Naive B cell (primary cell): ENCODE data around the gene GLG1. TPM values are rescaled to one million over a fixed set of nuclear protein-coding genes. Genes with fewer than 3 reads are reported as not detected.
A peak's percentile ranks its signal among the peaks of the same experiment; 100 is the strongest.
"Not testable (repeated sequence)": the region's sequence is repeated elsewhere in the genome, so short reads cannot be mapped to it uniquely, and the experiment has no call there.

Experiments used
- ATAC-seq, 2 donors: fragments of 150-1000 bp; cut with Tn5 transposase; 2 replicates each; pipeline ENCODE4 v1.10.0; 2021; ENCODE audit warnings: low read depth in 2 of 2, mild to moderate bottlenecking in 2 of 2, moderate library complexity in 2 of 2
- DNase-seq: peaks from one replicate; pipeline ENCODE4 v3.0.0; 2022
- H3K27ac Mint-ChIP-seq, 6 donors: one replicate each; pipeline ENCODE4 v1.8.0; 2020 to 2022; ENCODE audit warnings: mild to moderate bottlenecking in 6 of 6, mixed read lengths in 6 of 6, moderate library complexity in 5 of 6, inconsistent platforms in 2 of 6
- H3K27me3 Mint-ChIP-seq, 3 donors: one replicate each; pipeline ENCODE4 v1.8.0; 2021 to 2022; ENCODE audit warnings: mixed read lengths in 3 of 3, mild to moderate bottlenecking in 1 of 3
- H3K36me3 Mint-ChIP-seq, 2 donors: one replicate each; pipeline ENCODE4 v1.8.0; 2020 to 2022; ENCODE audit warnings: mixed read lengths in 2 of 2, inconsistent platforms in 1 of 2, mild to moderate bottlenecking in 1 of 2
- H3K4me1 Mint-ChIP-seq, 3 donors: one replicate each; pipeline ENCODE4 v1.8.0; 2020 to 2022; ENCODE audit warnings: mixed read lengths in 3 of 3, inconsistent platforms in 1 of 3, mild to moderate bottlenecking in 1 of 3, moderate library complexity in 1 of 3
- H3K4me3 Mint-ChIP-seq, 8 donors: one replicate each; pipeline ENCODE4 v1.8.0; 2020 to 2022; ENCODE audit warnings: mild to moderate bottlenecking in 8 of 8, mixed read lengths in 8 of 8, moderate library complexity in 8 of 8, inconsistent platforms in 2 of 8
- H3K9me3 Mint-ChIP-seq, 7 donors: one replicate each; pipeline ENCODE4 v1.8.0; 2020 to 2022; ENCODE audit warnings: mixed read lengths in 7 of 7, mild to moderate bottlenecking in 5 of 7, inconsistent platforms in 2 of 7, moderate library complexity in 1 of 7
- polyA plus RNA-seq, 6 donors: library from polyadenylated mRNA; unstranded; fragments of 300-500 nt; fragmentation: Illumina TruSeq; gene quantifications; one replicate each; pipeline ENCODE4 v1.2.3, GENCODE V29; 2021; ENCODE audit warnings: low read depth in 6 of 6

GLG1 gene
- polyA plus RNA-seq, 6 donors from 2014 or later = 71.4 to 112 (median 94.1) TPM

- ATAC-seq (no peak), DNase-seq (no peak)
- H3K9me3 Mint-ChIP-seq = peaks cover 0 to 2% (median 0%) of the 10 kb centered on the region in 7 donors
- H3K36me3 Mint-ChIP-seq = peaks cover 8 to 15% of the 10 kb centered on the region in 2 donors
- H3K4me1 Mint-ChIP-seq = peaks cover 7 to 12% (median 10%) of the 10 kb centered on the region in 3 donors
- H3K4me3 Mint-ChIP-seq = no peak overlapping the region
- H3K27ac Mint-ChIP-seq = peak overlapping the region in 1 of 6 donors; percentile 63
- H3K27me3 Mint-ChIP-seq = no peaks in the 10 kb centered on the region
Observed at GRCh38 chr16:74524926-74525325, 82.0 kb downstream of the GLG1 start.

- Mint-ChIP-seq H3K4me3 (no peak overlapping the region), H3K27ac (peak overlapping the region in 1 of 6 donors; percentile 61), H3K27me3 (no peaks in the 10 kb centered on the region), H3K9me3 (peaks cover 0 to 3% (median 0%) of the 10 kb centered on the region in 7 donors), H3K4me1 (peaks cover 7 to 15% (median 14%) of the 10 kb centered on the region in 3 donors), H3K36me3 (peaks cover 8 to 12% of the 10 kb centered on the region in 2 donors)
- DNase-seq (no peak), ATAC-seq (no peak)
Observed at GRCh38 chr16:74524117-74524516, 82.8 kb downstream of the GLG1 start.

- not testable (repeated sequence) for ATAC-seq, H3K4me3 Mint-ChIP-seq, H3K27me3 Mint-ChIP-seq, DNase-seq, H3K9me3 Mint-ChIP-seq, H3K27ac Mint-ChIP-seq
- Mint-ChIP-seq H3K4me1 (peaks cover 7 to 15% (median 14%) of the 10 kb centered on the region in 3 donors), H3K36me3 (peaks cover 8 to 12% of the 10 kb centered on the region in 2 donors)
Observed at GRCh38 chr16:74523706-74524105, 83.2 kb downstream of the GLG1 start.

- Mint-ChIP-seq H3K27ac (peak overlapping the region in 2 of 6 donors; percentile 66 to 70), H3K4me3 (no peak overlapping the region), H3K27me3 (no peaks in the 10 kb centered on the region), H3K36me3 (peaks cover 8 to 12% of the 10 kb centered on the region in 2 donors), H3K4me1 (peaks cover 7 to 26% (median 20%) of the 10 kb centered on the region in 3 donors), H3K9me3 (peaks cover 0 to 2% (median 0%) of the 10 kb centered on the region in 7 donors)
- ATAC-seq = no peak
- DNase-seq = no peak
Observed at GRCh38 chr16:74522160-74522559, 84.8 kb downstream of the GLG1 start.

- ATAC-seq (no peak), DNase-seq (no peak)
- H3K4me3 Mint-ChIP-seq = no peak overlapping the region
- peaks cover 0 to 2% (median 0%) of the 10 kb centered on the region in 7 donors for H3K9me3 Mint-ChIP-seq
- no peaks in the 10 kb centered on the region for H3K27me3 Mint-ChIP-seq
- peak overlapping the region in 2 of 6 donors; percentile 27 to 66 for H3K27ac Mint-ChIP-seq
- peaks cover 7 to 27% (median 23%) of the 10 kb centered on the region in 3 donors for H3K4me1 Mint-ChIP-seq
- peaks cover 8 to 12% of the 10 kb centered on the region in 2 donors for H3K36me3 Mint-ChIP-seq
Observed at GRCh38 chr16:74521691-74522090, 85.2 kb downstream of the GLG1 start.

GRCh38 chr16:74518934-74519333 is 88.0 kb downstream of the GLG1 start:
- ATAC-seq, DNase-seq, H3K27me3 Mint-ChIP-seq, H3K36me3 Mint-ChIP-seq, H3K9me3 Mint-ChIP-seq, H3K4me3 Mint-ChIP-seq, H3K27ac Mint-ChIP-seq: not testable (repeated sequence)
- peaks cover 19 to 53% (median 45%) of the 10 kb centered on the region in 3 donors for H3K4me1 Mint-ChIP-seq

GRCh38 chr16:74511961-74512360 is 95.0 kb downstream of the GLG1 start:
- Mint-ChIP-seq H3K9me3 (peaks cover 0 to 2% (median 0%) of the 10 kb centered on the region in 7 donors), H3K27me3 (no peaks in the 10 kb centered on the region), H3K4me3 (no peak overlapping the region), H3K36me3 (peaks cover 0 to 2% of the 10 kb centered on the region in 2 donors), H3K4me1 (peaks cover 33 to 58% (median 56%) of the 10 kb centered on the region in 3 donors), H3K27ac (peak overlapping the region in 1 of 6 donors; percentile 52)
- DNase-seq (no peak), ATAC-seq (no peak)

GRCh38 chr16:74505011-74505410 is 101.9 kb downstream of the GLG1 start:
- Mint-ChIP-seq H3K9me3 (no peaks in the 10 kb centered on the region), H3K4me3 (no peak overlapping the region), H3K4me1 (no peaks in the 10 kb centered on the region), H3K27ac (no peak overlapping the region), H3K36me3 (peaks cover 0 to 11% of the 10 kb centered on the region in 2 donors), H3K27me3 (no peaks in the 10 kb centered on the region)
- ATAC-seq = no peak
- DNase-seq = no peak

- Mint-ChIP-seq H3K4me1 (no peaks in the 10 kb centered on the region), H3K27me3 (no peaks in the 10 kb centered on the region), H3K9me3 (no peaks in the 10 kb centered on the region), H3K4me3 (no peak overlapping the region), H3K27ac (no peak overlapping the region), H3K36me3 (peaks cover 0 to 11% of the 10 kb centered on the region in 2 donors)
- ATAC-seq = no peak
- DNase-seq = no peak
Observed at GRCh38 chr16:74503412-74503811, 103.5 kb downstream of the GLG1 start.

- Mint-ChIP-seq H3K36me3 (peaks cover 0 to 7% of the 10 kb centered on the region in 2 donors), H3K27ac (peak overlapping the region in 2 of 6 donors; percentile 33 to 47), H3K4me3 (no peak overlapping the region), H3K9me3 (no peaks in the 10 kb centered on the region), H3K27me3 (no peaks in the 10 kb centered on the region), H3K4me1 (no peaks in the 10 kb centered on the region)
- ATAC-seq (no peak), DNase-seq (no peak)
Observed at GRCh38 chr16:74501484-74502478, 105.1 kb downstream of the GLG1 start.

GRCh38 chr16:74500907-74501306 is 106.0 kb downstream of the GLG1 start:
- DNase-seq = no peak
- Mint-ChIP-seq H3K4me3 (no peak overlapping the region), H3K27ac (peak overlapping the region in 1 of 6 donors; percentile 27), H3K4me1 (no peaks in the 10 kb centered on the region), H3K36me3 (peaks cover 0 to 10% of the 10 kb centered on the region in 2 donors), H3K27me3 (no peaks in the 10 kb centered on the region), H3K9me3 (no peaks in the 10 kb centered on the region)
- no peak for ATAC-seq

GRCh38 chr16:74499114-74499513 is 107.8 kb downstream of the GLG1 start:
- peak overlapping the region in 1 of 6 donors; percentile 63 for H3K27ac Mint-ChIP-seq
- H3K36me3 Mint-ChIP-seq = peaks cover 0 to 15% of the 10 kb centered on the region in 2 donors
- no peaks in the 10 kb centered on the region for H3K4me1 Mint-ChIP-seq
- no peaks in the 10 kb centered on the region for H3K27me3 Mint-ChIP-seq
- ATAC-seq = no peak
- H3K4me3 Mint-ChIP-seq = no peak overlapping the region
- no peaks in the 10 kb centered on the region for H3K9me3 Mint-ChIP-seq
- no peak for DNase-seq

GRCh38 chr16:74497761-74498160 is 109.2 kb downstream of the GLG1 start:
- Mint-ChIP-seq H3K36me3 (peaks cover 0 to 10% of the 10 kb centered on the region in 2 donors), H3K27me3 (no peaks in the 10 kb centered on the region), H3K27ac (peak overlapping the region in 2 of 6 donors; percentile 4 to 69)

GRCh38 chr16:74496054-74496453 is 110.9 kb downstream of the GLG1 start:
- no peak for DNase-seq
- ATAC-seq = no peak
- no peaks in the 10 kb centered on the region for H3K9me3 Mint-ChIP-seq
- no peak overlapping the region for H3K4me3 Mint-ChIP-seq
- no peak overlapping the region for H3K27ac Mint-ChIP-seq
- no peaks in the 10 kb centered on the region for H3K27me3 Mint-ChIP-seq
- no peaks in the 10 kb centered on the region for H3K4me1 Mint-ChIP-seq
- H3K36me3 Mint-ChIP-seq = peaks cover 3 to 12% of the 10 kb centered on the region in 2 donors

More at GRCh38 chr16:74497761-74498160, 109.2 kb downstream of the GLG1 start:
- Mint-ChIP-seq H3K4me1 (no peaks in the 10 kb centered on the region), H3K4me3 (no peak overlapping the region), H3K9me3 (no peaks in the 10 kb centered on the region)
- no peak for DNase-seq
- no peak for ATAC-seq
